WERI-Rb-1 (cell line): ENCODE data around the gene STARD5.
A peak's percentile ranks its signal among the peaks of the same experiment; 100 is the strongest.

ENCODE experiments used
- DNase-seq: peaks from one replicate; pipeline ENCODE4 v3.0.0-alpha.2; 2020
- H3K27ac ChIP-seq: fragments of 250-450 bp; sonication (Bioruptor Pico); 2 replicates; pipeline ENCODE4 v1.5.1; 2020; ENCODE audit warnings: mild to moderate bottlenecking, moderate library complexity
- H3K27me3 ChIP-seq: fragments of 250-450 bp; sonication (Bioruptor Pico); 2 replicates; pipeline ENCODE4 v1.5.1; 2021; ENCODE audit warnings: mild to moderate bottlenecking, low read depth, moderate library complexity; ENCODE audit not compliant: insufficient read depth, severe bottlenecking
- H3K36me3 ChIP-seq: fragments of 250-450 bp; sonication (Bioruptor Pico); 2 replicates; pipeline ENCODE4 v1.5.1; 2020; ENCODE audit warnings: mild to moderate bottlenecking, moderate library complexity
- H3K4me3 ChIP-seq: 2 replicates; pipeline ENCODE4 v1.5.1; 2011; ENCODE audit warnings: low read depth, mild to moderate bottlenecking, control low read depth, low read length
- H3K9me3 ChIP-seq: fragments of 250-450 bp; sonication (Bioruptor Pico); 2 replicates; pipeline ENCODE4 v1.5.1; 2021; ENCODE audit warnings: mild to moderate bottlenecking, moderate library complexity; ENCODE audit not compliant: severe bottlenecking
- TF ChIP-seq, protein P1 (sequence below): IDR thresholded peaks from 2 replicates; pipeline ENCODE4 v1.5.1; 2011; ENCODE audit warnings: low read depth, mild to moderate bottlenecking, control low read depth, inconsistent platforms, low read length

Gene STARD5

GRCh38 chr15:81278306-81279029 is 45.5 kb downstream of the STARD5 start:
- Histone ChIP-seq H3K36me3 (no peaks in the 10 kb centered on the region), H3K4me3 (no peak overlapping the region), H3K27me3 (no peaks in the 10 kb centered on the region), H3K27ac (no peak overlapping the region), H3K9me3 (peaks cover 6% of the 10 kb centered on the region)
- TF ChIP-seq, protein P1, sequence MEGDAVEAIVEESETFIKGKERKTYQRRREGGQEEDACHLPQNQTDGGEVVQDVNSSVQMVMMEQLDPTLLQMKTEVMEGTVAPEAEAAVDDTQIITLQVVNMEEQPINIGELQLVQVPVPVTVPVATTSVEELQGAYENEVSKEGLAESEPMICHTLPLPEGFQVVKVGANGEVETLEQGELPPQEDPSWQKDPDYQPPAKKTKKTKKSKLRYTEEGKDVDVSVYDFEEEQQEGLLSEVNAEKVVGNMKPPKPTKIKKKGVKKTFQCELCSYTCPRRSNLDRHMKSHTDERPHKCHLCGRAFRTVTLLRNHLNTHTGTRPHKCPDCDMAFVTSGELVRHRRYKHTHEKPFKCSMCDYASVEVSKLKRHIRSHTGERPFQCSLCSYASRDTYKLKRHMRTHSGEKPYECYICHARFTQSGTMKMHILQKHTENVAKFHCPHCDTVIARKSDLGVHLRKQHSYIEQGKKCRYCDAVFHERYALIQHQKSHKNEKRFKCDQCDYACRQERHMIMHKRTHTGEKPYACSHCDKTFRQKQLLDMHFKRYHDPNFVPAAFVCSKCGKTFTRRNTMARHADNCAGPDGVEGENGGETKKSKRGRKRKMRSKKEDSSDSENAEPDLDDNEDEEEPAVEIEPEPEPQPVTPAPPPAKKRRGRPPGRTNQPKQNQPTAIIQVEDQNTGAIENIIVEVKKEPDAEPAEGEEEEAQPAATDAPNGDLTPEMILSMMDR, result no peak
- DNase-seq, result no peak

GRCh38 chr15:81277851-81278250 is 46.1 kb downstream of the STARD5 start:
- TF ChIP-seq, protein P1, result no peak
- Histone ChIP-seq H3K36me3 (no peaks in the 10 kb centered on the region), H3K27ac (no peak overlapping the region), H3K9me3 (peaks cover 6% of the 10 kb centered on the region), H3K4me3 (no peak overlapping the region), H3K27me3 (no peaks in the 10 kb centered on the region)
- no peak for DNase-seq

DNA sequence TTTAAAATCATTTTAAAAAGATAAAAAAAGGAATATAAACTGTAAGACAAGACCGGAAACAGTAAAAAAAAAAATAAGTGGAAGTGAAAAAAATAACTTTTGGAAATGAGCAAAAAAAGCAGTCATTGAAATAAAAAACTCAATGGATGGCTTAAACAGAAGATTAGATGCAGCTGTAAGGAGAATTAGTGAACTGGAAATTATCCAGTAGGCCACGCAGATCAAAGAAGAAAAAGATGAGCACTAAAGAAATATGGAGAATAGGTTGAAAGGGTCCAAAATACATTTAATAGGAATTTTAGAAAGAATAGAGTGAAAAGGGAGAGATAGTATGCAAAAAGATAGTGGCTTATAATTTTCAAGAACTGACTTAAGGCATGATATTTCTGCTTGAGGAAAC is 47.0 kb downstream of the STARD5 start:
- DNase-seq, result no peak
- TF ChIP-seq, protein P1, result no peak
- no peaks in the 10 kb centered on the region for H3K27me3 ChIP-seq

DNA sequence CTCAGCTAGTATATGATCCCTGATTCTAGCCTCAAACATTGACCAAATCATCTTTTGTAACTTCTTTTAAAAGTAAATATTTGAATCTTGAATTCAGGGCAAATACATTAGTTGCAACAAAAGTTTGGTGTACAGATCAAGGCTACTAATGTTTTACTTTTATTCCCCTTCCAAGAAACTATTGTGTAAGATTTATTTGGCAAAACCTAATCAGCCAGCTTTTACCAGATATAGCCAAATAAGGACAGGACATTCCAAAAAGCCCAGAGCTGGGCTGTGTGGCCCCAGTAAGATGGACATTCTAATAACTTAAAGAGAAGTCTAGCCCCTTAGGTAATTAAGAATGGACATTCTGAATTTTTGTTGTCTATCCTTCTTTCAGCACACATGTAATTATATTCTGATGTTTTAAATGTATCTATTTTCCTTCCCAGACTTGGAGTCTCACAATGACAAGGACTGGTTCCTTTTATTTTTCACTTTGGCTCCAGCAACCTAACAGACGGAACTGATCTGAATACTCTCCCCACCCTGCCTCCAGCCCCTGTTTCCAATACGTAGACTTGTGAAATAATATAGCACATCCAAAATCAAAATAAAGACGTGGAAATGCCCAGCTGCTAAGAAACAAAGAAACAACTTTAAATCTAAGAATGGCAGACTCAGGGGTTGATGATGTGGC is 48.1 kb downstream of the STARD5 start:
- H3K36me3 ChIP-seq, result no peaks in the 10 kb centered on the region
- H3K9me3 ChIP-seq, result peaks cover 6% of the 10 kb centered on the region
- TF ChIP-seq, protein P1, result no peak
- no peak for DNase-seq
- H3K4me3 ChIP-seq, result no peak overlapping the region
- no peaks in the 10 kb centered on the region for H3K27me3 ChIP-seq
- no peak overlapping the region for H3K27ac ChIP-seq

More for the DNA sequence above, 47.0 kb downstream of the STARD5 start:
- Histone ChIP-seq H3K27ac (no peak overlapping the region), H3K4me3 (no peak overlapping the region), H3K9me3 (peaks cover 6% of the 10 kb centered on the region), H3K36me3 (no peaks in the 10 kb centered on the region)

GRCh38 chr15:81274931-81275707 is 48.8 kb downstream of the STARD5 start:
- Histone ChIP-seq H3K27me3 (no peaks in the 10 kb centered on the region), H3K27ac (no peak overlapping the region), H3K4me3 (no peak overlapping the region), H3K36me3 (no peaks in the 10 kb centered on the region), H3K9me3 (peaks cover 6% of the 10 kb centered on the region)
- TF ChIP-seq, protein P1, result peak; percentile 94
- peak; percentile 72 for DNase-seq
